ENCODE data around the gene MMAA.

The MMAA gene

DNA sequence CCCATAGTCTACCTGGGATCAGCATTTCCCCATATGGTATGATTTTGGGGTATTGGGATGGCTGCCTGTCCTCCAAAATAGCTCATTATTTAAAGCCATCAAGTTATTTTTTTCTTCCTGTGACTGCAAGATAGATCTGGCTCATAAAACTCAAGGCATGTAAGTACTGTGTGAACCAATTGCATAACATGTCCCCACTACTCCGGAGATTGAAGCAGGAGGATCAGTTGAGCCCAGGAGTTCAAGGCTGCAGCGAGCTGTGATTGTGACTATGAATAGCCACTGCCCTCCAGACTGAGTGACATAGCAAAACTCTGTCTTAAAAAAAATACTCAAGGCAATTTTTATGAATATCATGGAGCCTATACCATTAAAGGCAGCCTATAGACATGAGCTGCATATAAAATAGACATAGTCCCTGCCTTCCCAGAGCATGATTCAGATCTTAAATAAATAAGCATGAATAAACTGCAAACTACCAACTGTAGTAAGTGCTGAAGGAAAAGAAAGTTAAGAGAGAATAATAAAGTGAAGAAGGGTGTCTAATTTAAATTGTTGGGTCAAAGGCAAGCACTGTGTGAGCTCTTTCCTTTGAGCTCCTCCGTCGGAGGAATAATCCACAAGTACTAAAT, 16.9 kb upstream of the MMAA start:
- H3K4me3 ChIP-seq (replicated peaks; ENCODE audit: low read depth, low read length), result no peak overlapping the region
- TF ChIP-seq, protein P1, sequence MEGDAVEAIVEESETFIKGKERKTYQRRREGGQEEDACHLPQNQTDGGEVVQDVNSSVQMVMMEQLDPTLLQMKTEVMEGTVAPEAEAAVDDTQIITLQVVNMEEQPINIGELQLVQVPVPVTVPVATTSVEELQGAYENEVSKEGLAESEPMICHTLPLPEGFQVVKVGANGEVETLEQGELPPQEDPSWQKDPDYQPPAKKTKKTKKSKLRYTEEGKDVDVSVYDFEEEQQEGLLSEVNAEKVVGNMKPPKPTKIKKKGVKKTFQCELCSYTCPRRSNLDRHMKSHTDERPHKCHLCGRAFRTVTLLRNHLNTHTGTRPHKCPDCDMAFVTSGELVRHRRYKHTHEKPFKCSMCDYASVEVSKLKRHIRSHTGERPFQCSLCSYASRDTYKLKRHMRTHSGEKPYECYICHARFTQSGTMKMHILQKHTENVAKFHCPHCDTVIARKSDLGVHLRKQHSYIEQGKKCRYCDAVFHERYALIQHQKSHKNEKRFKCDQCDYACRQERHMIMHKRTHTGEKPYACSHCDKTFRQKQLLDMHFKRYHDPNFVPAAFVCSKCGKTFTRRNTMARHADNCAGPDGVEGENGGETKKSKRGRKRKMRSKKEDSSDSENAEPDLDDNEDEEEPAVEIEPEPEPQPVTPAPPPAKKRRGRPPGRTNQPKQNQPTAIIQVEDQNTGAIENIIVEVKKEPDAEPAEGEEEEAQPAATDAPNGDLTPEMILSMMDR (IDR thresholded peaks at IDR 0.05; ENCODE audit: low read length, missing control alignments), result no peak
- no peak for DNase-seq (ENCODE audit: low read depth)

GRCh38 chr4:145605941-145606340, 13.2 kb upstream of the MMAA start:
- DNase-seq (ENCODE audit: low read depth), result no peak
- TF ChIP-seq, protein P1 (IDR thresholded peaks at IDR 0.05; ENCODE audit: low read length, missing control alignments), result no peak
- H3K4me3 ChIP-seq (replicated peaks; ENCODE audit: low read depth, low read length), result no peak overlapping the region

- DNase-seq (ENCODE audit: low read depth), result peak; percentile 88
- TF ChIP-seq, protein P1 (IDR thresholded peaks at IDR 0.05; ENCODE audit: low read length, missing control alignments), result peak; percentile 84
Observed at GRCh38 chr4:145609481-145610427, 9.4 kb upstream of the MMAA start.

GRCh38 chr4:145613566-145614232, 5.5 kb upstream of the MMAA start:
- no peak for DNase-seq (ENCODE audit: low read depth)
- TF ChIP-seq, protein P1 (IDR thresholded peaks at IDR 0.05; ENCODE audit: low read length, missing control alignments), result no peak
- H3K4me3 ChIP-seq (replicated peaks; ENCODE audit: low read depth, low read length), result no peak overlapping the region

More at GRCh38 chr4:145609481-145610427, 9.4 kb upstream of the MMAA start:
- H3K4me3 ChIP-seq (replicated peaks; ENCODE audit: low read depth, low read length), result no peak overlapping the region

GRCh38 chr4:145614233-145614610, 5.0 kb upstream of the MMAA start:
- H3K4me3 ChIP-seq (replicated peaks; ENCODE audit: low read depth, low read length), result no peak overlapping the region
- no peak for DNase-seq (ENCODE audit: low read depth)
- TF ChIP-seq, protein P1 (IDR thresholded peaks at IDR 0.05; ENCODE audit: low read length, missing control alignments), result no peak

DNA sequence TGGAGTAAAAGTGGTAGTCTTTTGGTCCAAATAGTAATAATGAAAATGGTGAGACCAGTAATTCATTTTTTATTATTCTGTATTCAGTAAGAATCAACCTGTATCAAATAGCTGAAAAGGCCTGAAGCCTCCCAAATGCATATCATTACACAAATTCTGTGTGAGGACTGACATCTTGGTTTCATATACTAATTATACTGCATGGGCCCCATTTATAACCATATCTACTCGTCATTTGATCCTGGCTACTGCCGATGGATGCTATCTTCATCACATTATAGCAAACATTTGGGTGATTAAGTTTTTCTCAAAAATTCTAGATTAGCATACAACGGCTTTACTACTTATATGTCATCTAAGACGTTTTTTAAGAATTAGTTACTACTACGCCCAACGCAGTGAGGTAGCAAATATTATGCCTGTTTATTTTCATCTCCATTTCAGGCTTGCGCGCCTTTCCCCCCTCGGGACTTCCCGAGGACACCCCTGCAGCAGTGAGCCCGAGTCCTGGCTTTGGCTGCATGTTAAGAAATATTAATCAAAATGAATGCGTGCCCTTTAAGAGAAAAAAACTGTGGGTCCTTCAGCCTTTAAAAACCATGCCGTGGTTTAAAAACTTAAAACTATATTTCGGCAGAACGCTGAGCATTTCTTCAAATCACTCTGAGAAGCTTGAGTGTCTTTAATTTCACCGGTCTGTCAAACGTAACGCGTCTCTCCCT, 814 bp upstream of the MMAA start:
- H3K4me3 ChIP-seq (replicated peaks; ENCODE audit: low read depth, low read length), result peak overlapping the region; percentile 89
- peak; percentile 35 for DNase-seq (ENCODE audit: low read depth)
- TF ChIP-seq, protein P1 (IDR thresholded peaks at IDR 0.05; ENCODE audit: low read length, missing control alignments), result no peak

Measured in fibroblast of pulmonary artery (primary cell).